Stimulated activated CD4-positive, alpha-beta T cell treated with anti-CD3 and anti-CD28 coated beads, Interleukin-2, amount 100 ng/mL, for 24 hours (primary cell): ENCODE data around the gene SPOCK1.

ENCODE experiments used
- DNase-seq, 2 donors: peaks; one replicate each; pipeline ENCODE4 v3.0.0-alpha.2; 2020

The SPOCK1 gene

DNA sequence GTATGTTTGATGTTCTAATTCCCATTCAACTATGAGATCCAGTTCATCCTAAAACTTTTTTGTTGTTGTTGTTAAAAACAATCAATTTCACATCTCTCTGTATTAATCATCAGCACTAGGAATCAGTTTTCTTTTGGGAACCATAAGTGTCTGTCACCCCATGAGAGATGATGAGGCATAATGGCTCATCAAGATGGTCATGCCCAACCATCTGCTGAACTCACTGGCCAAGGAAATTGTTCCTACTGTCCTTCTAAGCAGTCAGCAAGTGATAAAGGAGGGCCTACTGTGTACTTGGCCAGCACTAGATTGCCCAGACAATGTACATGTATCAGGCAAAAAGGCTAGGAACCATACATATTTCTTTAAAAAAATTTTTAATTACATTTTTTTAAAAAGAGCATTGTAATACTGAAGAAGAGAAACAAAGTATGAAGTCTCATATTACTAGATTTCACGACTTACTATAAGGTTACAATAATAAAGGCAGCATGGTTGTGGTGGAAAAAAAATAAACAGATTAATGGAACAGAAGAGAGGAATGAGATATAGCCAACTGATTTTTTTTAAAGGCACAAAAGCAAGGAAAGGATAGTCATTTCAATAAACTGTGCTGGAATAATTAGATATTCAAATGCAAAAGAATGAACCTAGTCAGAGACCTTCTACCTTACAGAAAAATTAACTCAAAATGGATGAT lies 458.3 kb downstream of the SPOCK1 start:
- no peak for DNase-seq

DNA sequence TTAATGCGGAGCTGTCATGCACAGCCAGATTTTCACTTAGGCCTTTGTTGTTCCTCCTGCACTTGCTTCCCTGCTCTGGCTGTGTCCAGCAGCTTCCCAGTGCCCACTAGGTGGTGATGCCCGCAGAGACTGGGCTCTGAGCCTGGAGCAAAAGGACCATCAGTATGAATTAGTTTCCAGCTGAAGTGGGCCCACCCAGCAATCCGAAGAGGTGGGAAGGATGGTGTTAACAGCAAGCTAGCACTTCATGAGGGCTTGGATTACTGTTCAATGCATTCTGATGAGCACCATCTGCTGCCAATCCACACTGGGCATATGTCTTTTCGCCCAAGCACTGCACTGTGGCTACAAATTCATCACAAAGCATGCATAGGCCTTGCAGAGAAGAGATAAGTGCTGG lies 459.1 kb downstream of the SPOCK1 start:
- no peak for DNase-seq

DNA sequence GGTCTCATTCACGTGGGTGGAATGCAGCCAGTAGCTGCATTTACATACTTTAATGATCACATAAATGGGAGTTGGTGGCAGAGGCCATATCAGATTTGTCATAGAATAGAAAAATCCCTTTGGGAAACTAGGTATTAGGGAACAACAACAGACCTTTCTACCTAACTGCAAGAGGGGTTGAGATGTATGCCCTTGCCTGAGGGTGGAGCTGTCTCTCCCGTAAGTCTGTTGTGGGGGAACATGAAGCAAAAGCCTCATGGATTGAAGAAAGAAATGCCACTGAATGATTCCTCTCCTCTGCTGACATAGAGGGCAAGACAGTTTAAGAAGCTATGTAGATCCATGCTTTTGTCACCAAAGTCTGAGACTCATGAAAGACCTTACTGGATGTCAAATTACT lies 461.3 kb downstream of the SPOCK1 start:
- DNase-seq, result no peak

DNA sequence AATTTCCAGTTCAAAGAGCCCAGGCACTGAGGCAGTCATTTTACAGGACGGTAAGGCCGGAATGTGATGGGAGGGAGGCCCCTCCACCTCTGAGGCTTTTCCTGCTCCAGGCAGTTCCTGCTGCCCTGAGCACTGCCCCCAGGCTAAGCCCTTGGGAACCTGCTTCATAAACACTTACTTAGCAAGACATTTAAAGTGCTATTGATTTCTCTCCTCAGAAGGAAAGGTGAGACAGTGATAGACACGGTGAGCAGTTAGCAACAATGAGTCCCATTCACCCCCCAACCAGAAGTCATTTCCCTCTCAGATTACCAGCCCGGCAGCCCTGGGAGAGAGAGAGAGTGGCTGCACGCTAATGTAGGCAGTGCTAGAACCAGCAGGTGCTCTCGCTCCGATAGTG lies 462.5 kb downstream of the SPOCK1 start:
- DNase-seq, result no peak

DNA sequence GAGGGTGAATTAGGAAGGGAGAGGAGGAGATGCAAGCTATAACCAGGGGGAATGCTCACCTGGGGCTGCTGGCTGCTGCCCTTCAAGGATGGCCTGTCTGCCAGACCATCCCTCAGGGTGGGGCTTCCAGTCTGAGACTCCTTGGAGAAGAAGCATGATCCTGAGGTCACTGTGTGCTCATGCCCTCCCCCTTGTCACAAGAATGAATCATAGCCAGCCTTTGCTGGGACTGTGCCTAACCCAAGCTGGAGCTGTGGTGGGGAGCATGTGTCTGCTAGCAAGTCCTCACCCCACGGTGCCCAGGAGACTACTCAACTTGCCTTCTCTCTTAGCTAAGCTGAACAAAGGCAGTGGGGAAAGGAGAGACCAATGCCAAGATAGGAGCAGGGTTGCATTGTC lies 463.6 kb downstream of the SPOCK1 start:
- no peak for DNase-seq

DNA sequence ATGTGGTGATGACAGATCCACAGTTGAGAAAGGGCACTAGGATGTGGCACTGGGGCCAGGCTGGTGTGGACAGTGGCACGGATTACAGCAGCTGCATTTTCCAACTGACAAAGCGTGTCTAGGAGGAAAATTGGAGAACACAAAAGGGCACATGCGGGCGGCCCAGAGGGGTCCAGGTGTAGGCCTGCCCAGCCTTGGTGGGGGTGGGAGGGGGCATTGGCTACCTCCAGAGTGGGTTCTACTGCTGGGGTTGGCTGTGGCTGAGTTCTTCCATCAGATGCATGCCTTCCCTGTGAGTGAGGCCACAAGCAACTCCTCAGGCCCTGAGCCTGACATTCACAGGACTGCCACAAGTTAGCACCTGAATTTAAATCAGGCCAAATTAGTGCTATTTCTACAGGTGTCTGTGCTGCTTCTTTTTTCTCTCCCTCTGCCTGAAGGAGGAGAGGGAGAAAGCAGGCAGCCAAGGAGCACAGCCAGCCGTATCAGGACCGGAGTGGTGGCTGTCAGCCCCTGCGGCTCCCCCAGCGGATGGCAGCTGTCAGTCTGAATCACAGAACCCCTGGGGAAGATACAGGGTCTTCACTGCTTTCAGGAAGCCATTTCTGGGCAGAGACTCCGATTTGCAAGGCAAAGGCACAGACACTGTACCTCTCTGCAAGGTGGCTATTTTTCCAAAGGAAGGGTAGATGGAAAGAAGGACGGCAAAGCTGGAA lies 464.2 kb downstream of the SPOCK1 start:
- no peak for DNase-seq

DNA sequence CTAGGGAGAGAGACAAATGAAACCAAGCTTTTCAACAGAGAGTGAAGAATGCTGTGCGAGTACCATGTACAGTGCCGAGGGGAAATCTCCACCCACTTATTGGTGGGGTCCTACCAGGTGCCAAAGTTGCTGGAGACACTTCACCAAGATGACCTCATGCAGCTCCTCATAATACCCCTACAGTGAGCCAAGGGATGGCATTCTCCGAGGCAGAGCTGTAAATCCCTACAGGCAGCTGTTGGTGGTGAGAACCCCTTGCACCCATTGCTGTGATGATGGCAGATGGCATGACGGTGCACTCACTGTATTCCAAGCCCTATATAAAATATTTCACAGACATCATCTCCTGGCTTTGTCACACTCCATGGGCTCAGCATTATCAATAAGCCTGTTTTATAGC lies 464.9 kb downstream of the SPOCK1 start:
- no peak for DNase-seq

DNA sequence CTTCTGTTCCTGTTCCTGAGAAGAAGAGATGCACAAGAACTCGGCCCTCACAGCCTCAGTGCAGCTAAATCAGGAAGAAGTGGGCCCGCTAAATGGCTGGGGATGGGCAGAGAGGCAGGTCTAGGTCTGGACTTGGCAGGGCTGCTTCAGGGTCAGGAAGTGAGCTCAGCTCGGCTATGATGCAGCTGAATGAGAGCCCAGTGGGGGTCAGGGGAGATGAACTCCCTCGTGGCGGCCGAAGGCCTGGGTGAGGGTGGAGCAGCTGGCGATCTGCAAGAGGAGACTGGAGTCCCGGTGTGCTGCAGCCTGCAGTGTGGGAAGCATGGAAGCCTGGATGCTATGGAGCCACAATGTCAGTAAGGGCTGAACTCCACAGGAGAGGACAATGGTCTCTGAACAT lies 466.2 kb downstream of the SPOCK1 start:
- no peak for DNase-seq

DNA sequence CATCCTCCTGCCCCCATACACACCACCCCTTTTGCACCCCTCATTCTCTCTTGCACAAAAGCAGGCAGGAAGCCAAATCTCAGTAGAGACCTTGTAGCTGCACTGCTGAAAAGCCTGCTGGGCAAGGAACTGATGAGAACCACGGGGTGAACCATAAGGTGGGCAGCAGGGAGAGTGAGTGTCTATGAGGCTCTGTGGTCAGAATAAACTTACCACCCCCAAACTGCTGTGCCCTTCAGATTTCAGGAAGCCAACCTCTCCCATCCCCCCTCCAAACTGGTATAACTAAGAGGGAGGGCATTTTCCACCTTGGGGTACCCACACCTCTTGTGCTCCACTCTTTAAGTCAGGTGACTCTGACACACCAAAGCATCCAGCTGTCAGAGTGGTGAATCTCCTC lies 471.4 kb downstream of the SPOCK1 start:
- DNase-seq, result no peak

DNA sequence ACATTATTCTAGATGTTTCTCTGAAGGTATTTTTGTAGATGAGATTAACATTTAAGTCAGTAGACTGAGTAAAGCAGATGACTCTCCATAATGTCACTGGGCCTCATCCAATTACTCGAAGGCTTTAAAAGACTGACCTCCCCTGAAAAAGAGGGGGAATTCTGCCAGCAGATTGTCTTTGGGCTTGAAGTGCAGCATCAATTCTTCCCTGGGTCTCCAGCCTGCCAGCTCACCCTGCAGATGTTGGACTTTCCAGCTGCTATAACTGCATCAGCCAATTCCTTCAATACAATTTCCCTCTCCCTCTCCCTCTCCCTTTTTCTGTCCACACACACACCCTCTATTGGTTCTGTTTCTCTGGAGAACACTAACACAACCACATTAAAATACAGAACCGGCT lies 472.8 kb downstream of the SPOCK1 start:
- no peak for DNase-seq

DNA sequence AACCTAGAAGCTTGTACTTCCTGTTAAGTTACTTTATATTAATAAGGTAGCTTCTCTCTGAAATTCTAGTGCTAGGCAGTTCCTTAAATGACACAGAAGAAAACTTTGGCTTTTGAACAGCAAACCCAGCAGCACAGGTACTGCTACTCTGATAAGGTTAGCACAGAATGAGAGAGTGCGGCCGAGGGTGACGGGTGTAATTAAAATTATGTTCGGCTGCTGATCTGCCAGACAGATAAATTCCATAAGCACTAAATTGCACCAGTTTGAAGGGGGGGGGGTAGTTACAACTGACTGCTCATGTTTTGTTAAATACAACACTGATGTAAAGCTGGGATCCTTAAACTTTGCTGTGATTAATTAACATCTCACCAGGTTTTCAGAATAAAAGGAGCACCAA lies 475.1 kb downstream of the SPOCK1 start:
- no peak for DNase-seq

DNA sequence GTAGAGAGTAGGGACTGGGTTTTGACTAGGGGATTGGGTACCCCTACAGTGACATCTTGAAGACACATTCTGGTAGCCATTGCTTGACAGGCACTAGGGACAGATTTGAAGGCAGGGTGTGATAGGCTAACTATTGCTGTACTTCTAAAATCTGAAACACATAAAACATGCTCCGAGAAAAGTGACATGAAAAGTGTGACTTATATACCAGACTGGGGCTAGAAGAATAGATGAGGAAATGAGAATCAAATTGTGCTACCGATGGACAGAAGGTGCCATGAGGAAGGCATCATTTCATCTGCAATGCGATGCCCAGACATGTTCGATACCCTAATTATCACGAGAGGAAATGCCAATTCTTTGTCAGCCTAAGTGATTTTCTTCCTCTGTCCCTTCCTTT lies 475.8 kb downstream of the SPOCK1 start:
- DNase-seq, result no peak

DNA sequence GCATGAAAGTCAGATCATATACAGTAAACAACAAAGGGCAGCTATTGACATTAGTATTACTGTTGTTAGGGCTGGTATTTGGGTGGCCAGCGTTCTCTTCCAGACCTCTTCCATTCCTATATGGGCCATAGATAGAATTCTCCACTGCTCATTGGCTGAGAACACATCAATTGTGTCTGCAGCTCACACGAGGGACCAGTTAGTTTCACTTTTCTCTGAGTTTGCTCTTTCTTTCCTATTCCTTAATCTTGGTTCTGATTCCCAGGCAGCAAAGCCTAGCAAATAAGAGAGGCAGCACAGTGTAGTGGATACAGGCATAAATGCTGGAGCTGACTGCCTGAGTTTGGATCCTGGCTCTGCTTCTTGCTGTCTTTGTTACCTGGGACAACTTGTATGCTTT lies 476.4 kb downstream of the SPOCK1 start:
- DNase-seq, result no peak

DNA sequence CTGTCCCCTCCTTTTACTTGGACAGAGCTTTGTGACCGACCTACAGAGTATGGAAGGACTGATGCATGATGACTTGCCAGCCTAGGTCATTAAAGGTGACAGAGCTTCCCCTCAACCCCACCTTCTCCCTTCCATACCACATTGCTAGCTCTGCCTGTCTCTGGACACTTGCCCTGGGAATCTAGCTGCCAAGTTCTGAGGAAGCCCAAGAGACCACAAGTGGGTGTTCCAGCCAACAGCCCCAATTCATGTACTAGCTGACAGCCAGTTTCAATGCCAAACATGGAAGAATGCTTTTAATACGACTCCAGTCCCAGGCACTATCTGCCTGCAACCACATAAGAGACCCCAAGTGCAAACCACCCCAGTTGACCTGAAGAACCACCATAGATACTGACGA lies 477.1 kb downstream of the SPOCK1 start:
- DNase-seq, result no peak

DNA sequence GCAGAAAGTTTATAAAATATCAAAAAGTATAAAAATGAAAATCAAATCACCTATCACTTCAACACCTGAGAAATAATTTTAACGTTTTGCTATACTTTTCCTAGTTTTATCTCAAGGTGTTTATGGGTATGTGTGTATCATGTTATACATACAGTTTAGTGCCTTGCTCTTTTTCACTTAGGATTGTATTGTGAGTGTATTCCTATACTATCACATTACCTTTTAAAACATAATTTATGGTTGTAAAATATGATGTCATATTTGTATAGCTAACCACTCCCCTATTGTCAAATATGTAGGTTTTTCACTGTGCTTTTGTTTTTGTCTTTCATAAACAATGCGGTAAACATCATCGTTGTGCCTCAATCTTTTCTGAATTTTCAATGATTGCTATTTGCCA lies 479.9 kb downstream of the SPOCK1 start:
- no peak for DNase-seq

DNA sequence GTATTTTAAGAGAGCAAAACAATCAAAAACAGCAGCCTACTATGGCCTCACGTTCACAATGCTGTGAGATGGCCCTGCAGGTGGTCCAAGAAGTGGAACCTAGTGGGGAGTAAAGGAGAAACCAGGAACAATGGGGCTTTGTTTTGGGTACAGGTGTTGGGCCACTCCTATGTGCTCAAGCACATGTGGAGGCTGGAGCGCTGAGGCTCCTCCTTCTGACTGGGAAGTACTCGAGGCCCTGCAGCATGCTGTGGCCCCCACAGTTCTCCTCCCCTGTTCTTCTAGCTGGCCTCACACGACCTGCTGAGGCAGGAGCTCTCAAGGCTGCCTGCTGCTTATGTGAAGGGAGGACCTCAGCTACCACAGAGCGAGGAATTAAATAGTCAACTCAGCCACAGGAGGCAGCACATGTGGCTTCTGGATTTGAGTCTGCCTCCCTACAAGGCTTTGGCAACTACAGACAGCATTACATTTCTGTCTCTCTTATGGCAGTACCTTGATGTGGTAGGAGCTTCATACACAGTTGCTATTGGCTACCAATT lies 482.3 kb downstream of the SPOCK1 start:
- DNase-seq, result no peak

DNA sequence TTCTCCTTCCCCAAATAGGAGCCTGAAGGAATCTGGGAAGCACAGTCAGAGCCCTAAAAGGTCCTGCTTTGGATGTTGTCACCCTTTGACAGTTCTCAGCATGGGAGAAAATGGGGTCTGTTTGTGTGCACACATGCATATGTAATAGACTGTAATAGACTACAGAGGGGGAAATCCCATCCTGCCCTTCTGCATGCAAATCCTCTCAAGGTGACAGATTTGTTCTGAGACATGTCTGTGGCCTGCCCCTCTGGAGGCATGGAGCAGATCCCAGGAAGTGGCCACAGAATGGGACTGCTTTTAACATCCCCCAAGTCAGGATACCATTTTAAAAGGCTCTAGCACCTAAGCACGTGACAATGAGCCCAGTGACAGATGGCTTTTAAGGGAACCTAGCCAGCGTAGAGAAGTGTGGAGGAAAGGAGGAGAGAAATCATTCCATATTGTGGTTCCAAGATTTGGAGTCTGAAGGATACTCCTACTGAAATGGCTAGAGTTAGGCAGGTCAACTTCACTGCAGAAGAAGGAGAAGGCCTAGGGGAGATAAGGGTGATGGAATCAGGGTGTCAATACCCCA lies 483.5 kb downstream of the SPOCK1 start:
- DNase-seq, result no peak

DNA sequence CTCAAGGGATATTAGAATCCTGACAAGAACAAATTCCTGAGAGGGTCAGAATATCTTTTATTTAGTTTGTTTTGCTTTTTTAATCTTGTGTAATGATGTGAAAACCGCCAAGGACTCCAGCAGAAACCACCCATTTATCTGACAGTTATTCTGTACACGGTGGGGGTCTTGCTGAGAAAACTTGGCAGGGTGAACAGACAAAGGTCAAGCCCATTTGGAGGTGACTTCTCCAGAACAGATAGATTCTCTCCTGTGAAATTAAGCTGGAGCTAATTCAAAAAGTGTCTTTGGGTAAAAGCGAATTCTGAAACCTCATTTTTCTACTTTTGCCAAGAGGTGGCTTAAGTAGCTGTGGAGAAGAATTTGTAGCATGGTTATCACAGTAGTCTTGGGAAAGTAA lies 484.4 kb downstream of the SPOCK1 start:
- DNase-seq, result no peak

DNA sequence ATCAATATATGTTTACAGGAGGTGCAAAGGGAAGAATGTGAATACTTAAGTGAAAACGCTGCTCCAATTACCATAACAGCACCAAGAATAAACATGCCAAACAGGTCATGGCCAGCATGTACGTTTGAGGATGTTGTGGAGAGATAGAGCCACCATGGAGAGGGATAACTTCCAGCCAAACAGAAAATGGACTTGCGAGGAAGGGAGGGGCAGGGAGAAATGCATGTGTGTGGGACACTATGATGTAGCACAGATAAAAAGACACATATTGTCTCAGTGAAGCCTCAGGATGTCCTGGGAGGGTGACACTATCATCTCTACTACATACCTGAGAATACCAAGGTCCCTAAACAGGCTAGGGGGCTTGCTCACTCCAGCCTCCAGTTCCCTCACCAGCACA lies 488.9 kb downstream of the SPOCK1 start:
- no peak for DNase-seq

DNA sequence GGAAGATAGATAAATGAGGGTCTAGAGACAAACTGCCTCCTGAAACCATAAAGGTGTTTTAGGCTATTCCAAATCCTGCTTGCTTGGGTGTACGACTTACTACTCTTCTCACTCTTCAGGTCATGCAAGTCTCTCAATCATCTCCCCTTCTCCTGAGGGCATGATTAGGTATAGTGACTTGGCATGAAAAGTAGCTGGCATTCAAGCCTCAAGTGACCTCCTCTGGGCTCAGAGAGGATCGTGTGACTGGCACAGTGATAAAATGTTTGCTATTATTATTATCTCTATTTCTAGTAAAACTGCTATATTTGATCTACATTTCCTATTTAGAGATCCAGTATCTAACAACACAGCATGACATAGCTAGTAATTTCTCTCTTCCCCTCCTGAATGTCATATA lies 494.8 kb downstream of the SPOCK1 start:
- no peak for DNase-seq

DNA sequence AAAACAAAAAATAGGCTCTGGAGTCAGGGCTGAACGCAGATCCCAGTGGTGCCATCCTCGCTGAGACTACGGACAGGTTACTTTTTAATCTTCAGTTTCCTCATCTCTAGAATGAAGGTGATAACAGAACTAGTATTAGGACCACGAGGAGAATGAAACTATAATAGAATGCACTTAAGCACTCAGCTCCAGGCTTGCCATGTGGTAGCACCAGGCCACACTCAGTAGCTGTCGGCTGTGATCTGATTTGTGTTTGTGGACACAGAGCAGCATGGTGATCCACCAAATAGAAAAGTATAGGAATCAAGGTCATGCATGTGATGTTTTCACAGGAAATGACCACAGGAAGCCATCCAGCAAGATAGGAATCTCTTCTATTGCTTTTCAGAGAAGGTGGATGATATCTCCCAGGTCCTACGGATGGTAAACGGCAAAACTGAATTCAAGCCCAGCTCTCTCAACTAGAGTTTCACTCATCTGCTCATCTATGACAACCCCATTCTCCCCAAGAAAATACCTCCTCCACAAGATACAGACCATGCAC lies 498.0 kb downstream of the SPOCK1 start:
- no peak for DNase-seq

DNA sequence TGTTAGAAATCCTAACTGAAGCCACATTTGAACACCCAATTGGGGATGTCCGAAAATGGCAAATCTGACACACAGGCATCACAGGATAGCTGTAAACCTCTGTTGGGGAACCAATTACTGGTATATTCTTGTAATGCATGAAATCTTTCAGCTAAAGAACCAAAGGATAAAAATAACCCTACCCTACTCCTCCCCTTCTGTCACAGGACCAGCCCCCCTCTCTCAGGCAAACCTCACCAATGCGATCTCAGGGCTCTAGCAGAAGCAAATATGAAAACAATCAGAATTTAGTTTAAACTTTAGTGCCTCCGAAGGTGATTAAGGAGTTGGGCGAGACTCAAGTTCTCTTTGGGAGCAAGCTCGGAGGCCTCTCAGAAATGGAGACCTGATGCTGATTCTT lies 499.3 kb downstream of the SPOCK1 start:
- no peak for DNase-seq

DNA sequence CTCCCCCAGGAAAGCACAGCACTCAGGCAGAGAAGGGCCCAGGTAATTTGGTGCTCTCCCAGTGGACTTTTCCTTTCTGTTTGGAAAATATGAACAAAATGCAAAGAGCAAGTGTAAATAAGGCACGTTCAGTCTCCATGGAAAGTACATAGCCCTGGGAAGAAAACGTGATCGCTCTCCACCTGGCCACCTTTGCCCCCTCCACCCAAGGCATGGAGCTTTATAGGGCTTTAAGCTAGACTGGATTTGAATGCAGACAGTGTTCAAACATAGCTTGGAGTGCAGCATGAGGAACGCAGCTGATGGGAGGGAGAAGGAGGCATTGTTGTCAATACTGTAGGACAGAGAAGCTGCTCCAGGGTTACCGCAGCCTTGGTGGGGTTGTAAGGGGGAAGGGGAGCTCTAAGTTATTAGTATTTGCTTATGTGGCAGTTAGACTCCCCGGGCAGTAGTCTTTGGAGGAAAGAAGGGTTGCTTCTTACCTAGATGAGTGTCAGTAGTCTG lies 500.2 kb downstream of the SPOCK1 start:
- DNase-seq, result no peak

DNA sequence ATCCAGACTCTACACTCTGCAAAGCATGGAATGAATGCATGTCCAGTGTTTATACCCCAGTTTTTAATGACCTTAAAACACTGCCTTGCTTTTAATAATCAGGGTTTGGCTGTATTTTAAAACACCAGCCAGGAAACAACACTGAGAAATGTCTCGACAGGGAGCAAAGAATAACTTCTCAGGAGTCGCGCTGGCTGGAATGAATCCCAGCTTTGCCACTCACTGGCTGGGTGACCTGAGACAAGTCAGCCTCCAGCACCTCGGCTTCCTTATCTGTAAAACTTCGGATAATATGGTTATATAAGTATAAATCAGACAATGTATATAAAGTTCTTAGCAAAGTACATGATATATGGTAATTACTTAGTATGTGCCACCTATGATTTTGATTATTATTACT lies 505.0 kb downstream of the SPOCK1 start:
- no peak for DNase-seq
